ENCODE measurements around the gene PPRC1. TPM values are rescaled to one million over a fixed set of nuclear protein-coding genes. Genes with fewer than 3 reads are reported as not detected.

The PPRC1 gene
- total and polyA plus RNA-seq, 10 donors: 12.1 to 52.5 (median 26.5) TPM

DNA sequence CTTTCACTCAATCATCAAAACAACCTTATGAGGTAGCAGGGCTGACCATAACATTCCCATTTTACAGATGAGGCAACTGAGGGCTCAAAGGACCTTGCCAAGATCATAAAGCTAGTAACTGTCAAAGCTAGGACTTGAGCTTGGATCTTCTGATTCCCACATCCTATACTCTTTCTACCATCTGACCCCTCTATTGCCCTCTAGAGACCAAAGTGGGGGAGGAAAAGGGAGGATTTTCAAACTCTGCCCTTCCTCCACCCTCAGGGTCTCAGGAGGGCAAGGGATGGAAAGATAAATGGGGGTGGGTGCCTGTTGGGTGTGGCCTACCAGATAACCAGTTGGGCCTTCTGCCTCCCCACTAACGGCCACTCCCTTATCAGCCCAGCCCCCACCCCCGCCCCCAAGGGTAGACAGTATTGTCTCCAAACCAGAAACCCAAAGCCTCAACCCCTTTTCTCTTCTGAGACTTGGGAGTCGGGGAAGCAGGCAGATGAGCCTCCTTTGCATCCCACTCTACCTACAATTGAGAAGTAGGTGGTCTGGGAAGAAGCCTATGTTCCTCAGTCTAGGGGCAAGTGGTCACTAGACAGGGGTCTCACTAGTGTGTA is 20.5 kb upstream of the PPRC1 start:
- DNase-seq: no peak
- Histone ChIP-seq H3K9me3 (no peaks in the 10 kb centered on the region), H3K4me3 (no peak overlapping the region), H3K36me3 (peaks cover 4 to 46% (median 44%) of the 10 kb centered on the region in 6 donors), H3K27ac (peak overlapping the region in 2 of 8 donors; percentile 97 to 99), H3K27me3 (replicated peaks in 1 of 7) (no peaks in the 10 kb centered on the region), H3K4me1 (peaks cover 37 to 60% (median 50%) of the 10 kb centered on the region in 6 donors)
- intact Hi-C loops (cut with DNase I; ENCODE audit: low total_unique reads): loop anchor here (10.0 kb wide), 1 partner anchor 48 kb away; the partner anchor contains the start of gene HPS6
- no peak for TF ChIP-seq POLR2AphosphoS5 (IDR thresholded peaks at IDR 0.05)
- TF ChIP-seq POLR2A (IDR thresholded peaks at IDR 0.05): no peak
- TF ChIP-seq, protein P1, sequence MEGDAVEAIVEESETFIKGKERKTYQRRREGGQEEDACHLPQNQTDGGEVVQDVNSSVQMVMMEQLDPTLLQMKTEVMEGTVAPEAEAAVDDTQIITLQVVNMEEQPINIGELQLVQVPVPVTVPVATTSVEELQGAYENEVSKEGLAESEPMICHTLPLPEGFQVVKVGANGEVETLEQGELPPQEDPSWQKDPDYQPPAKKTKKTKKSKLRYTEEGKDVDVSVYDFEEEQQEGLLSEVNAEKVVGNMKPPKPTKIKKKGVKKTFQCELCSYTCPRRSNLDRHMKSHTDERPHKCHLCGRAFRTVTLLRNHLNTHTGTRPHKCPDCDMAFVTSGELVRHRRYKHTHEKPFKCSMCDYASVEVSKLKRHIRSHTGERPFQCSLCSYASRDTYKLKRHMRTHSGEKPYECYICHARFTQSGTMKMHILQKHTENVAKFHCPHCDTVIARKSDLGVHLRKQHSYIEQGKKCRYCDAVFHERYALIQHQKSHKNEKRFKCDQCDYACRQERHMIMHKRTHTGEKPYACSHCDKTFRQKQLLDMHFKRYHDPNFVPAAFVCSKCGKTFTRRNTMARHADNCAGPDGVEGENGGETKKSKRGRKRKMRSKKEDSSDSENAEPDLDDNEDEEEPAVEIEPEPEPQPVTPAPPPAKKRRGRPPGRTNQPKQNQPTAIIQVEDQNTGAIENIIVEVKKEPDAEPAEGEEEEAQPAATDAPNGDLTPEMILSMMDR (IDR thresholded peaks at IDR 0.05 in 8 of 11, conservative IDR thresholded peaks at IDR 0.05 in 3 of 11): no peak
- 60 to 79% (median 65%) methylated on average over 3 of the region's 3 CpGs for WGBS, 5 donors

DNA sequence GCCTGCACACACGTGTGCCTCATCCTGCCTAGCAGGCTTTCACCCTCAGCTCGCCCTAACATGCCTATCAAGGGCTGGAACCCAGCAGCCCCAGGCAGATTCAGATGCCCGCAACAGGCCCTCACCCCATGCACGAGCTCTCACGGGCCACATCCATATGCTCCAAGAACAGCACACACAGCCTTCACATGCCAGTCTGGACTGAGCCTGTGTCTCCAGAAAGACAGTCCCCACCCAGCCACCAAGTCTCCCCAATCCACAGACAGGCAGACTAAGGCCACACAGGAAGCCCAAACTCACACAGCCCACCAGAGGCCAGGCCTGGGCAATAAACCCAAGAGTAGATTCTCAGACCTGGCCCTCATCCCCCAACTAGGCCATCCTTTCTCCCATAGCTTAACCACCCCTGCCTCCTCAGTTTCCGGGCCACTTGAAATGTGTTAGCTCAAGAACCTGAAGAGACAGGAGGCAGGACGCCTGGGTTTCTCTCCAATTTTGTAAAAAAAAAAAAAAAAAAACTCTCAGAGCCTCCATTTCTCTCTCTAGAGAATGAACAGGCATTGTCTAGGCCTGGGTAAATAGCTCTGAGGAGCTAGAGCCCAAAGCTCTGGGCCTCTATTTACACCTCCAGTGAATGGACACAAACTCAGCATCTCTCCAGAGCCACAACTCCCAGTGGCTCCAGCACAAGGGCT is 19.4 kb upstream of the PPRC1 start:
- Histone ChIP-seq H3K9me3 (no peaks in the 10 kb centered on the region), H3K4me3 (peak overlapping the region in 7 of 8 donors; percentile 60 to 97 (median 77)), H3K27ac (peak overlapping the region in 4 of 8 donors; percentile 96 to 99 (median 98)), H3K36me3 (peaks cover 4 to 35% (median 33%) of the 10 kb centered on the region in 6 donors), H3K4me1 (peaks cover 48 to 71% (median 61%) of the 10 kb centered on the region in 6 donors), H3K27me3 (replicated peaks in 1 of 7) (no peaks in the 10 kb centered on the region)
- DNase-seq: no peak
- WGBS, 5 donors: 47 to 62% (median 57%) methylated on average over 7 of the region's 7 CpGs
- intact Hi-C loops (cut with DNase I; ENCODE audit: low total_unique reads): loop anchor here (10.0 kb wide), 1 partner anchor 49 kb away; the partner anchor contains the start of gene HPS6
- TF ChIP-seq, protein P1 (IDR thresholded peaks at IDR 0.05 in 8 of 11, conservative IDR thresholded peaks at IDR 0.05 in 3 of 11): no peak
- TF ChIP-seq POLR2A (IDR thresholded peaks at IDR 0.05) (no peak), POLR2AphosphoS5 (IDR thresholded peaks at IDR 0.05) (no peak)

DNA sequence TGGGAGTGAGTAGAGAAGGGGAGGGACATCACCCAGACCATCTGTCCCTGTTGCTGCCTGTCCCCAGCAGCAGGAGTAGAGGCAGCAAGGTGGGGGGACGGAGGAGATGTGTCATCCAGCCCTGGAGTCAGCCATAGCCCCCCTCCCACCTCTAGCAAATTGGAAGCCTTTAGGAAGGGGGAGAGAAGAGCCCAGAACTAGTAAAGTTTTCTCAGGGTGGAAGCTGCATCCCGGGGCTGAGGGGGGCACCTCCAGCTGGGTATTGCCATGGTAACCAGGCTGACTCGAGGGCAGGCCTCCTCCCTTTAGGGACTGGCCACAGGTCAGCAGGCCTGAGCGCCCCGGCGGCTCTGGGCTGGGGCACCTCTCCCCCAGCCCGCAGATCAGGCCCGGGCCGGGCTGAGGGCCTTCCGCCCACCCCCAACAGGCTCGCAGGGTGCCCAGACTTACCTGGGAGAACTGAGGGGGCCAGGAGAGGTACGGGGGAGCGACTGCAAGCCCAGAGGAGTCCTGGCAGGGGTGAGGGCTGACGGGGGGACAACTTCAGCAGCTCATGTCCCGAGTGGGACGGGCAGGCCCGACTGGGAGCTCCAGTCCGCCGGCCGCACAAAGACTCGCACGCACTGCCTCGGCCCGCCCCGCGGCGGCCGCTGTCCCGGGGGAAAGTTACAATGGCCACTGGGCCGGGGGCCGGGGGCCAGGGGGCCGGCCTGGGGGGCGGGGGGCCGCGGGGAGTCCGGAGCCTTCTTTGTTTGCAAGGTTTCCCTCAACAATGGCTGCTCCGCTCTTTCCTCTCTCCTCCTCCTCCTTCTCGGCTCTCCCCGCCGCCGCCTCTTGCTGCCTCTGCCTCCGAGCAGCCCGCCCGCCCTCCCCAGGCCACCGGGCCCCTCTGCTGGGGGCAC is 18.6 kb upstream of the PPRC1 start:
- H3K36me3 ChIP-seq: peaks cover 0 to 27% (median 25%) of the 10 kb centered on the region in 6 donors
- H3K4me3 ChIP-seq: peak overlapping the region; percentile 59 to 97 (median 75)
- peak overlapping the region; percentile 55 to 99 (median 96) for H3K27ac ChIP-seq
- H3K27me3 ChIP-seq (replicated peaks in 1 of 7): no peaks in the 10 kb centered on the region
- intact Hi-C loops (cut with DNase I; ENCODE audit: low total_unique reads): loop anchor here (10.0 kb wide), 1 partner anchor 49 kb away; the partner anchor contains the start of gene HPS6
- no peak for TF ChIP-seq POLR2A (IDR thresholded peaks at IDR 0.05)
- TF ChIP-seq, protein P1 (IDR thresholded peaks at IDR 0.05 in 8 of 11, conservative IDR thresholded peaks at IDR 0.05 in 3 of 11): no peak
- TF ChIP-seq POLR2AphosphoS5 (IDR thresholded peaks at IDR 0.05): peak in 1 of 3 donors; percentile 15
- no peaks in the 10 kb centered on the region for H3K9me3 ChIP-seq
- peaks cover 55 to 79% (median 69%) of the 10 kb centered on the region in 6 donors for H3K4me1 ChIP-seq
- WGBS, 5 donors: 1 to 3% (median 1%) methylated on average over 13 to 45 of the region's 45 CpGs
- peak; percentile 87 for DNase-seq

All from spleen (tissue), 11 donors.